Chondrocyte (in vitro differentiated cells): Measurements from ENCODE around the gene DNAJB12. TPM values are rescaled to one million over a fixed set of nuclear protein-coding genes. Genes with fewer than 3 reads are reported as not detected.

Experiments used
- DNase-seq: peaks from one replicate; pipeline ENCODE4 v3.0.0; 2021; ENCODE audit warnings: mixed read lengths, low spot score
- H3K27ac Mint-ChIP-seq: one replicate; pipeline ENCODE4 v1.8.0; 2021; ENCODE audit warnings: mild to moderate bottlenecking, moderate library complexity, mixed read lengths; ENCODE audit not compliant: unreplicated experiment
- H3K27me3 Mint-ChIP-seq: 2 replicates; pipeline ENCODE4 v1.8.0; 2021; ENCODE audit warnings: low read depth, mixed read lengths
- H3K36me3 Mint-ChIP-seq: 2 replicates; pipeline ENCODE4 v1.8.0; 2021; ENCODE audit warnings: low read depth, mixed read lengths
- H3K4me1 Mint-ChIP-seq: 2 replicates; pipeline ENCODE4 v1.8.0; 2021; ENCODE audit warnings: low read depth, mild to moderate bottlenecking, mixed read lengths
- H3K4me3 Mint-ChIP-seq: one replicate; pipeline ENCODE4 v1.8.0; 2021; ENCODE audit warnings: mild to moderate bottlenecking, moderate library complexity, mixed read lengths; ENCODE audit not compliant: unreplicated experiment
- H3K9me3 Mint-ChIP-seq: 2 replicates; pipeline ENCODE4 v1.8.0; 2021; ENCODE audit warnings: low read depth, mixed read lengths
- CTCF ChIP-seq: fragments of 200-600 bp; sonication (generic); IDR thresholded peaks from 2 replicates; pipeline ENCODE4 v1.5.0; 2021; ENCODE audit warnings: antibody characterized with exemption, mild to moderate bottlenecking, moderate library complexity
- total RNA-seq: library from RNA; stranded (reverse); gene quantifications from 3 replicates; pipeline ENCODE4 v1.2.1, GENCODE V29; 2021

DNAJB12 gene
- total RNA-seq, 1 donor from 2014 or later: 28.7 TPM

GRCh38 chr10:72311667-72312066, 43.1 kb downstream of the DNAJB12 start:
- no peak for DNase-seq
- TF ChIP-seq CTCF: no peak
- H3K9me3 Mint-ChIP-seq: no peaks in the 10 kb centered on the region

GRCh38 chr10:72310636-72311035, 44.1 kb downstream of the DNAJB12 start:
- peaks cover 37% of the 10 kb centered on the region for H3K4me1 Mint-ChIP-seq
- H3K27me3 Mint-ChIP-seq: no peaks in the 10 kb centered on the region
- no peak overlapping the region for H3K4me3 Mint-ChIP-seq
- TF ChIP-seq CTCF: no peak
- H3K27ac Mint-ChIP-seq: peak overlapping the region; percentile 3
- no peaks in the 10 kb centered on the region for H3K36me3 Mint-ChIP-seq
- H3K9me3 Mint-ChIP-seq: no peaks in the 10 kb centered on the region
- DNase-seq: no peak

More at GRCh38 chr10:72311667-72312066, 43.1 kb downstream of the DNAJB12 start:
- Mint-ChIP-seq H3K27ac (no peak overlapping the region), H3K36me3 (no peaks in the 10 kb centered on the region), H3K4me3 (no peak overlapping the region), H3K4me1 (peaks cover 47% of the 10 kb centered on the region), H3K27me3 (no peaks in the 10 kb centered on the region)

DNA sequence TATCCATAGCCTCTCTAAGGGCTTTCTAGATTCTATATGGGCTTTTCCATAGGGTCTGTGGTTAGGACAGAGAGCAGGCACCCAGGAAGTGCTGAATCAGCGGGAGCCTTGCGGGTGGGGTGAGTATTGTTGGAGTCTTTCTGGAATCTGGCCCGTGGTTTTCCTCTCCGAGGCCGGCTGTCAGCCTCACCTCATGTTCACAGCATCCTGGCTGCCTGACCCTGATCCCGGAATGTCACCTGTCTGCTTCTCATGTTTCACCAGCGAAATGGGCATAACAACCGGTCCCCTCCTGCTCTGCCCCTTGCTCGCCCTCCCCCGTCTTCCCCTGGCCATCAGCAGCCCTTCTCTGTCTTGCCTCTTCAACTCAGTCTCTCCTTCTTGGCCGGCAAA, 44.5 kb downstream of the DNAJB12 start:
- H3K4me3 Mint-ChIP-seq: no peak overlapping the region
- no peaks in the 10 kb centered on the region for H3K27me3 Mint-ChIP-seq
- peak overlapping the region; percentile 3 for H3K27ac Mint-ChIP-seq

DNA sequence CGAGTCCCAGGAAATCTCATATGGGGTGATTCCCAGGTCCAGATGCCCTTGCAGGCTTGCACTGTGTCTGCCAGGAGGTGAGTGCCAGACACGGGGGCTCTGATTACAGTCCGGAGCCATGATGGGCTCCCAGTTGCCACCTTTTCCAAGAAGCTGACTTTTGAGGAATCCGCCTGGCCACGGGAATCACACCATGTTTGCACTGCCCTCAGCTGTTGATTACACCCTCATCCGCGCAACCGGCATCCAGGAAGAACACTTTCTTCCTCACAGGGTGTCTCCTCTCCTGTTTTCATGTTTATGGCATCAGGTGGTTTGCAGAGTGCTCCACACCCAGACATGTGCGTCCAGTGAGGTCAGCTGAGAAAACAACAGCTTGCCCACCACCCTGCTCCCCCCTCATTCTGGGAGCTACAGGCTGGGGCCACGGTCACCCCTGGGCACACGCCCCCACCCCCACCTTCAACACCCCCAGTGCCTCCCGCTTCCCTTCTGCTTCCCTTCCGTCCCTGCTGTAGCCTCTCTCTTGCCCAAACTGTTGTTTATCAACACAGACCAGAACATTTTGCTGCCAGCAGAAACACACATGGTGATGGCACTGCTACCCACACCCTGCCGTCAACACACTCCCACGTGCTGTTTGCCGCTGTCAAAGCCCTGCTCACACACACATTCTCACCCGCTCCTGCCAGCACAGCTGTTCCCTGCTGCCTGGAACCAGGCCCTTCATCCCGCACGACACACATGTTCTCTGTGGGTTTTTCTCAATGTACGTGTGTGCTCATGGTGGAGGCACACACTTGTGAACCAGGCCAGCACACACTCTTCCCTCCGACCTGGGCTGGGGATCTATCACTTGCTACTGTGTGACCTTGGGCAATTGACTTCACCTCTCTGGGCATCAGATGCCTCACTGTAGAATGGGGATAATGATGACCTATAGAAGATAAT, 45.2 kb downstream of the DNAJB12 start:
- H3K27ac Mint-ChIP-seq: peak overlapping the region; percentile 46

More for the DNA sequence above, 44.5 kb downstream of the DNAJB12 start:
- Mint-ChIP-seq H3K36me3 (no peaks in the 10 kb centered on the region), H3K9me3 (no peaks in the 10 kb centered on the region), H3K4me1 (peaks cover 33% of the 10 kb centered on the region)
- no peak for DNase-seq
- no peak for TF ChIP-seq CTCF

More for the DNA sequence above, 45.2 kb downstream of the DNAJB12 start:
- H3K27me3 Mint-ChIP-seq: no peaks in the 10 kb centered on the region
- no peaks in the 10 kb centered on the region for H3K9me3 Mint-ChIP-seq
- peaks cover 29% of the 10 kb centered on the region for H3K4me1 Mint-ChIP-seq
- H3K4me3 Mint-ChIP-seq: no peak overlapping the region
- DNase-seq: no peak
- H3K36me3 Mint-ChIP-seq: no peaks in the 10 kb centered on the region
- no peak for TF ChIP-seq CTCF
